HEK293 (cell line): ENCODE results near the gene HPSE2.

ENCODE experiments used
- HOXA7 ChIP-seq: sonication (generic); formaldehyde crosslinking; IDR thresholded peaks from 2 replicates; pipeline ENCODE4 v1.8.1; 2022; ENCODE audit warnings: missing genetic modification reagents, borderline replicate concordance
- ZBTB8A ChIP-seq: fragments of 450-650 bp; formaldehyde crosslinking; IDR thresholded peaks from 2 replicates; pipeline ENCODE4 v1.5.1; 2016; ENCODE audit warnings: missing biosample characterization, missing genetic modification characterization
- ZNF366 ChIP-seq: fragments of 450-650 bp; formaldehyde crosslinking; conservative IDR thresholded peaks from 2 replicates; pipeline ENCODE4 v1.5.1; 2016; ENCODE audit warnings: missing biosample characterization, missing genetic modification characterization
- ZNF660 ChIP-seq: fragments of 450-650 bp; IDR thresholded peaks from 2 replicates; pipeline ENCODE4 v1.5.1; 2018; ENCODE audit warnings: missing biosample characterization, mild to moderate bottlenecking, missing genetic modification characterization
- TF ChIP-seq, protein P1 (sequence below): fragments of 450-650 bp; formaldehyde crosslinking; IDR thresholded peaks from 2 replicates; pipeline ENCODE4 v1.5.1; 2016; ENCODE audit warnings: missing biosample characterization, missing genetic modification characterization

DNA sequence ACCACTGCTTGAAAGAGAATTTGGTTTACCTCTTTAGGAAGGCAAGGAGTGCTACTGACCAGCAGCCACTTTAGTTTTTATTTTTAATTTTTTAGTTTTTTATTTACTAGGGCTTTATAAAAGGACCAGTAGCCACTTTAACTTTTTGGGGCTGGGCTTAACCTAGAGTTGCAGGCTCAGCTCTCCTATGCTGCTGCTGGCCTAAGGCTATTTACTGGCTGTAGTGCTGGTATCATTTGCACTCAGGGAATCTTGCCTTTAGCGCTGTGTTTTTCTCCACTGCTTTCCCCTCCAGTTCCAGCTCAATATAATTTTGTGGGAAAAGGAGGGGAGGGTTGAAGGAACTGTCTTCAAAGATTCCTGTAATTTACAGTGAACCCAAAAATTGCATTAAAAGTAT lies 802.3 kb downstream of the HPSE2 start:
- TF ChIP-seq, protein P1, sequence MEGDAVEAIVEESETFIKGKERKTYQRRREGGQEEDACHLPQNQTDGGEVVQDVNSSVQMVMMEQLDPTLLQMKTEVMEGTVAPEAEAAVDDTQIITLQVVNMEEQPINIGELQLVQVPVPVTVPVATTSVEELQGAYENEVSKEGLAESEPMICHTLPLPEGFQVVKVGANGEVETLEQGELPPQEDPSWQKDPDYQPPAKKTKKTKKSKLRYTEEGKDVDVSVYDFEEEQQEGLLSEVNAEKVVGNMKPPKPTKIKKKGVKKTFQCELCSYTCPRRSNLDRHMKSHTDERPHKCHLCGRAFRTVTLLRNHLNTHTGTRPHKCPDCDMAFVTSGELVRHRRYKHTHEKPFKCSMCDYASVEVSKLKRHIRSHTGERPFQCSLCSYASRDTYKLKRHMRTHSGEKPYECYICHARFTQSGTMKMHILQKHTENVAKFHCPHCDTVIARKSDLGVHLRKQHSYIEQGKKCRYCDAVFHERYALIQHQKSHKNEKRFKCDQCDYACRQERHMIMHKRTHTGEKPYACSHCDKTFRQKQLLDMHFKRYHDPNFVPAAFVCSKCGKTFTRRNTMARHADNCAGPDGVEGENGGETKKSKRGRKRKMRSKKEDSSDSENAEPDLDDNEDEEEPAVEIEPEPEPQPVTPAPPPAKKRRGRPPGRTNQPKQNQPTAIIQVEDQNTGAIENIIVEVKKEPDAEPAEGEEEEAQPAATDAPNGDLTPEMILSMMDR: no peak
- no peak for TF ChIP-seq ZBTB8A (tag by site-specific recombination)
- no peak for TF ChIP-seq ZNF660 (tag by site-specific recombination)
- no peak for TF ChIP-seq HOXA7 (CRISPR knock-in tag)
- no peak for TF ChIP-seq ZNF366
